ENCODE measurements around the gene TBCD. TPM values are rescaled to one million over a fixed set of nuclear protein-coding genes. Genes with fewer than 3 reads are reported as not detected.

Gene TBCD
- total and polyA plus RNA-seq, 8 donors, result 28.7 to 161 (median 40.0) TPM

DNA sequence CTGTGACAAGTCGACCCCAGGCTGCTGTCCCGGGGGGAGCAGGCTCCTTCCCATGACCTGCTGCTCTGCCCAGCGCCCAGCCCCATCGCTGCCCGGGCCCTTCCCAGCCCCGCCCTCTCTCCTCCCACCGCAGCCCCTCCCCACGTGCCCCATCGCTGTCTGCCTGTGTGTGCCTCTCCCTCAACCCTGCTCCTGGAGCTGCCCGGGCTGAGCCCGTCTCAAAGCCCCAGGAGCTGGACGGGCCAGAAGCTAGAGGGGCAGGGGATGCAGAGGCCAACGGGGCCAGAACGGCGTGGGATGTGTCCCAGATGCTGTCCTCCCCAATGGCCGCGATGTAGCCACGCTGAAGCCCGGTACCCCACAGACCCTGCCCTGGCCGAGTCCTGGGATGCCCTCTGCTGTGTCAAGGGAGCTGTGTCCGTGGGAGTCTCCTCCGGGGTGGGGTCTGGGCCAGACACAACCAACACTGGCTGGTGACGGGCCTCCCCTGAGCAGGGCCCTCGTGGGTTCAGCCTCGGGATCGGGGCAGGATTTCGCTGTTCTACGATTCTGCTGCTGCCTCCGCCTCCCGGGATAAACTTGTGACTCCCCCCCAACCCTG, 206.2 kb downstream of the TBCD start:
- no peaks in the 10 kb centered on the region for H3K27me3 ChIP-seq
- no peak overlapping the region for H3K27ac ChIP-seq
- H3K4me1 ChIP-seq, result no peaks in the 10 kb centered on the region
- DNase-seq (peak in 1 of 6 donors; percentile 46), ATAC-seq (no peak), FAIRE-seq (no peak)
- H3K9me3 ChIP-seq, result no peaks in the 10 kb centered on the region
- 90 to 92% methylated on average over 30 of the region's 30 CpGs for WGBS, 2 donors
- H3K36me3 ChIP-seq, result no peaks in the 10 kb centered on the region
- TF ChIP-seq, protein P1, sequence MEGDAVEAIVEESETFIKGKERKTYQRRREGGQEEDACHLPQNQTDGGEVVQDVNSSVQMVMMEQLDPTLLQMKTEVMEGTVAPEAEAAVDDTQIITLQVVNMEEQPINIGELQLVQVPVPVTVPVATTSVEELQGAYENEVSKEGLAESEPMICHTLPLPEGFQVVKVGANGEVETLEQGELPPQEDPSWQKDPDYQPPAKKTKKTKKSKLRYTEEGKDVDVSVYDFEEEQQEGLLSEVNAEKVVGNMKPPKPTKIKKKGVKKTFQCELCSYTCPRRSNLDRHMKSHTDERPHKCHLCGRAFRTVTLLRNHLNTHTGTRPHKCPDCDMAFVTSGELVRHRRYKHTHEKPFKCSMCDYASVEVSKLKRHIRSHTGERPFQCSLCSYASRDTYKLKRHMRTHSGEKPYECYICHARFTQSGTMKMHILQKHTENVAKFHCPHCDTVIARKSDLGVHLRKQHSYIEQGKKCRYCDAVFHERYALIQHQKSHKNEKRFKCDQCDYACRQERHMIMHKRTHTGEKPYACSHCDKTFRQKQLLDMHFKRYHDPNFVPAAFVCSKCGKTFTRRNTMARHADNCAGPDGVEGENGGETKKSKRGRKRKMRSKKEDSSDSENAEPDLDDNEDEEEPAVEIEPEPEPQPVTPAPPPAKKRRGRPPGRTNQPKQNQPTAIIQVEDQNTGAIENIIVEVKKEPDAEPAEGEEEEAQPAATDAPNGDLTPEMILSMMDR (IDR thresholded peaks at IDR 0.05), result no peak
- intact Hi-C loops (cut with DNase I), result no loop called here
- H3K4me3 ChIP-seq, result no peak overlapping the region

DNA sequence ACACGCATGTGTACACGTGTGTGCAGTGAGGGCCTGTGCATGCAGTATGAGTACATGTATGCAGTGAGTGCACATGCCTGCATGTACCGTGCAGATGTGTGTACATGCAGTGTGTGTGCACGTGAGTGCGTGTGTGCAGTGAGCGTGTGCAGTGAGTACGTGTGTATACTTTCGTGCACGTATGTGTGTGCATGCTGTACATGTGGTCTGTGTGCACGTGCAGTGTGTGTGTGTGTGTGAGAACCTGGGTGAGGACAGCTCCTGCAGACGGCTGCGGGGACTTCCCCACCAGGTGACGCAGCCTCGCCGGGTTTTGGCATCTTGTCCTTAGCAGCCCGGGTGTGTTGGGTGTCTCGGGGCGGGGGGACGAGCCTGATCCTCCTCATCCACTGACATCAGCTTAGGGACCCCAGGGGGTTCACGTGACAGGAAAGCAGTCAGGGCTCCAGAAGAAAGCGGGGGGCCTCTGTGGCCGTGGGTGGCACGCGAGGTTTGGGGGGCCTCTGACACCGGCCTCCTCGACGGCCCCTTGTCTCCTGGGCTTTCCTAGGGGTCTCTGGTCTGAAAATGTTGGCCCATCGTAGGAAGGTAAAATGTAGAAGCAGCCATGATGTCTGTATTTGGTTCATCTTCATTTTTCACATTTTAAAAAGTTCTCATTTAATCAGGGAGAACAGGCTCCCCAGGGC, 207.5 kb downstream of the TBCD start:
- FAIRE-seq (no peak), ATAC-seq (no peak), DNase-seq (peak in 2 of 6 donors; percentile 47)
- intact Hi-C loops (cut with DNase I), result no loop called here
- H3K36me3 ChIP-seq, result no peaks in the 10 kb centered on the region
- no peak overlapping the region for H3K27ac ChIP-seq
- H3K27me3 ChIP-seq, result no peaks in the 10 kb centered on the region
- no peaks in the 10 kb centered on the region for H3K9me3 ChIP-seq
- 92% methylated on average over 28 of the region's 28 CpGs for WGBS, 2 donors
- H3K4me3 ChIP-seq, result no peak overlapping the region
- no peaks in the 10 kb centered on the region for H3K4me1 ChIP-seq
- TF ChIP-seq, protein P1 (IDR thresholded peaks at IDR 0.05), result no peak

DNA sequence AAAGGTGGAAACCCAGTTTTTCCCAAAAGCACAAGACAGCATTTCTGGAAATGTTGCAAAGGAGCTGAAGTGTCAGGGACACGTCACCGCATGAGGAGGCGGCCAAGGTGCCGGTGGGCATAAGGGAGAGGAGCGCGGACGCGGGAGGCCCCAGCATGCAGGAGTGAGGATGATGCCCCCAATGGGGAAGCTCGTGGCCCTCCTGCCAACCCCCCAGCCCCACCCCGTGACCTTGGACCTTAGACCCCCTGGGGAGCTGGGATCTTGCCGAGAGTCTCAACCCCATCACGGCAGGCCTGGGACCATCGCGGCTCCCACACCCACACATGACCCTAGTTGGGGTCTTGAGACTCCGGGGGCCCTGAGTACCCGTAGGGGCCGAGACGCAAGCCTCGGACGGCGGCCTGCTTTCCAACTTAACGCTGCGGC, 208.1 kb downstream of the TBCD start:
- no peaks in the 10 kb centered on the region for H3K4me1 ChIP-seq
- no peaks in the 10 kb centered on the region for H3K27me3 ChIP-seq
- TF ChIP-seq, protein P1 (IDR thresholded peaks at IDR 0.05), result no peak
- H3K36me3 ChIP-seq, result no peaks in the 10 kb centered on the region
- no peaks in the 10 kb centered on the region for H3K9me3 ChIP-seq
- H3K4me3 ChIP-seq, result no peak overlapping the region
- peak in 3 of 6 donors; percentile 20 to 56 (median 44) for DNase-seq
- no peak overlapping the region for H3K27ac ChIP-seq
- 94 to 97% methylated on average over 23 of the region's 23 CpGs for WGBS, 2 donors
- ATAC-seq, result no peak
- FAIRE-seq, result no peak
- intact Hi-C loops (cut with DNase I), result no loop called here

DNA sequence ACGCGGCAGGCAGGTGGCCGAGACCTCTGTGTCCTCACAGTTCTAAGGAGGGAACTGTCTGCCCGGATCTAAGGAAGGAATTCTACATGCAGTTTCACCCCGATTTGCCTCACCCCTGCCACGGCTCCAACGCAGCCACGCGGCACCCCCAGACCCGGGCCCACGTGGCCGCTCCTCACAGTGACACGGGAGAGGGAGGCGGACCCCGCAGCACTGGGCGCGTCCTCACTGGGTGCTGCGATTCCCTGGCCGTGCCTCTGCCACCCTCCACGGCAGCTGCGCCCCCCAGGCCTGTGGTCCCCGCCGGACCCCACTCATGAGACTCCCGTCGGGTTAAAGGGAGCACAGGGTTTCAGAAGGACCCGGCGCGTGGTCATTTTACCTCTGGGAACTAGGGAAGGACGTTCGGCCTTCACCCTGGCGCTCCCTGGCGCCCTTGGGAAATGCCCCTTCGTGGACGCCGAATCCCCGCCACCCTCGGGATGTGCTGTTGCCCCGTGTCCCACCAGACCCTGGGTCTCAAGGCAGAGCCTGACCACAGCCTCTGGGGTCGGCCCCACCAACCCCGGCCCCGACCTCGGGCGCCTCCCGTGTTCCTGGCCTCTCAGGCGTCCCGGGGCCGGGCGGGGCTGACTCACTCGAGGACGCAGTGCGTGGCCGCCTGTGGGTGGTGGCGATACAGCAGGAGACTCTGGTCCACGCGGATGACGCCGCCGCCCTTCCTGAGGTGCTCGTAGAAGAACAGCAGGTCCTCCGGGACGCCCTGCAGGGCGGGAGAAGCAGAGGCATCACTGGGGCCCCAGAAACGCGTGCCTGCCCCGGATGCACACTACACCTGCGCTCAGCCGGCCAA, 208.8 kb downstream of the TBCD start:
- Histone ChIP-seq H3K4me1 (no peaks in the 10 kb centered on the region), H3K27ac (no peak overlapping the region), H3K27me3 (no peaks in the 10 kb centered on the region), H3K36me3 (no peaks in the 10 kb centered on the region), H3K4me3 (no peak overlapping the region), H3K9me3 (no peaks in the 10 kb centered on the region)
- intact Hi-C loops (cut with DNase I), result no loop called here
- DNase-seq, result peak in 3 of 6 donors; percentile 33 to 73 (median 56)
- FAIRE-seq, result no peak
- no peak for ATAC-seq
- 94 to 97% methylated on average over 67 of the region's 67 CpGs for WGBS, 2 donors
- TF ChIP-seq, protein P1 (IDR thresholded peaks at IDR 0.05), result no peak
